ENCODE measurements around the gene JRKL.

Gene JRKL

DNA sequence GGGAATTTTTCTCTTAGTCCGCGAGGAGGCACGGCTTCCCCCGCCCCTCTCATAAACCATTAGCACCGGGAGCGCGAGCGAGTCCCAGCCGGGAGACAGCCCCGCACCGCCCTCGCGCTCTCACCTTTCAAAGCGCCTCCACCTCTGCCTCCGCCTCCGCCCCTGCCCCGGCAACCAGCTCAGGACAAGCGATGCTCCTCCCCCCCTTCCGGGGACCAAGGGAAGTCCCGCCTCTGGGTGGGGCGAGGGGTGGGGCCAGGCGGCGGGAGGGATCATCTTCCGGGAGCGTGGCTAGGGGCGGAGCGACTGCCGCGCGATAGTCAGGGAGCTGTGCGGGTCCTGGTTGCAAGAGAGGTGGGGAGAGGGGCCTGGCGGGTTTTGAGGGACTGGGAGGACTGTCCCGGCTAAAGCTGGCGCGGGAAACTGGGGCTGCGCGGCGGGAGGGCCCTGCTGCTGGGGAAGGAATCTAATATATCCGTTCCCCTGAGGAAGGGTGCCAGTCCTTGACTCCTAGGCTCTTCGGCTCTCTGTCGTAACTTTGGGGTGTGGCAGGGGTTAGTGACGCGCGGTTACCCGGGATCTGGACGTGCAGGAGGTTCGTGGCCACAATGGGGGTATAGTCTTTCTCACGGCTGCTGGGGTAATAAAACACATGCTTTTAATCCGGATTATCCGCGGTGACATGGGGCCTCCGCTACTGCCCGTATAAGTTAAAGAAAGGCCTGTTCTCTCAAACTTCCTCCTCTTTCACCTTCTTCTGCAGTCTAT is at the start of gene JRKL, which contains the start of gene CCDC82:
Gene JRKL (plus strand): TSS at position 294 of the 768 bp plus-strand sequence. CDS start 637 bp downstream, outside the sequence.
Gene CCDC82 (minus strand): TSS at position 193 of the 768 bp plus-strand sequence. CDS start 5,165 bp downstream, outside the sequence.
- DNase-seq (ENCODE audit: low read depth, low spot score) = peak; percentile 83

GRCh38 chr11:96340555-96340885 is 49.3 kb upstream of the JRKL start:
- no peak for DNase-seq (ENCODE audit: low read depth, low spot score)

DNA sequence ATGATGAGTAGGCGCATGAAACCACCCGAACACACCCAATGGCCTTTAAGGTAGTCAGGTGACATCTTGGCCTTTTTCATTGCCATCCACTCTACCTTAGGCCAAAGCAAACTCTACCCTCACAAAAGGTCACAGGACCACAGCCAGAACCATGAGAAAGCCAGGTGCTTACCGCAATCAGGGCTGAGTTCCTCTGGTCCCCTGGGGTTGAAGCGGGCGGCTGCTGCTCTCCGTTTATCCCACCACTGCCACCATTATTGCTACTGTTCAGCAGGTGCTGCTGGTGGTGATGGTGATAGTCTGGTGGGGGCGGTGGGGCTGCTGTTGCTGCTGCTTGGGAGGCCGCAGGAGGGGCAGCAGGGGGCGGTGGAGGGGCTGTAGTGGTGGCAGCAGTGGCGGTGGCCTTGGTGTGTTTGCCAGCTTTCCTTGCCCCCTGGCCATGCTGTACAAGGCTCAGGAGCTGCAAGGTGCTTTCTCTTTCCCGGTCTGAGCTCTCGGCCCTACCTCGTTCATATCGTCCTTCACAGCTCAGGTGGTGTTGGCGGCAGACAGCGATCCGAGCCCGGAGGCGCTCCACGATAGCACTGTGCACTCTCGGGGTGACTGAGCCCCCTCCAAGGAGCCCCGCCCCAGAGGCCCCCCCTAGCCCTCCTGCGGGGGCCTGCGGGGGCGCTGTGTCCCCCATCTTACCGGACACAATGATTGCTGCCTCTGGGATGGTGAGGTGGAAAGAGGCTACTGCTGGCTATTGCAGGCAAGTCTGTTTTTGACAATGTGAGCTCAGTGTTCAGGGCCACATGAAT is 48.4 kb upstream of the JRKL start:
- no peak for DNase-seq (ENCODE audit: low read depth, low spot score)

GRCh38 chr11:96342014-96342960 is 47.5 kb upstream of the JRKL start:
- DNase-seq (ENCODE audit: low read depth, low spot score) = no peak

DNA sequence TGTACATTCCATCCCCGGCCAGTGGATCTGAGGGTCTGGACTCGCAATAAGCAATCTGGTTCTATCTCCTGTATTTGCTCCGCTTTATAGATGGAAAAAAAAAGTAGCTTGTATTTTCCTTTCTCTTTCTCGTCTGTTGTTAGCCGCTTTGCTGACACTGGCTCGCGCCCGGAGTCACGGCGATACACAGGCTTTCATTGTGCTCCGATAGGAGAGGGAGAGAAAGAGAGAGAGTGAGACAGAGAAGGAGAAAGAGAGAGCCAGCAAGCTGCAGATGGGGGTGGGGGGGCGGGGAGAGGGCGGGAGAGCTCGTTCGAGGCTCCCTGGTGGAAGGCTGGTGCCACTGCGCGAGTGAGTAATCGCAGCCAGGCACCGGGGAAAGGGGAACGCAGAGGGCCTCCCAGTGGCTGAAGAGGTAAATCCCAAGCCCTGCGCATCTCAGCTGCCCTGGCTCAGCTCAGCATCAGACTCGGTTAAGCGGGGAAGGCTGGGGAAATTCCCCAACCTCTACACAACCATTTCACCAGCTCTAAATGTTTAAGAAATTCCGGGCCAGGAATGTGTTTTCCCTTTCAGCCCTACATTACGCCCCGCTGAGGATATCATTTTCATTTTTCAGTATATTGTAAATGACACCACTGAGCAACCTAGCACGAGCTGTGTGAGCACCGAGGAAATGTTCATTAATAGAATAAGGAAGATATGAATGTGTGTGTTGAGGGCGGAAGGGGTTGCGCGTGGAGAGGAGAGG is 46.7 kb upstream of the JRKL start, which contains the start of gene MAML2:
Gene MAML2 (minus strand): TSS at position 235 of the 751 bp plus-strand sequence. CDS start 1,300 bp downstream, outside the sequence.
- peak; percentile 66 for DNase-seq (ENCODE audit: low read depth, low spot score)

- DNase-seq (ENCODE audit: low read depth, low spot score) = no peak
Observed at GRCh38 chr11:96356848-96357247, 33.0 kb upstream of the JRKL start.

- no peak for DNase-seq (ENCODE audit: low read depth, low spot score)
Observed at GRCh38 chr11:96357794-96358193, 32.0 kb upstream of the JRKL start.

DNA sequence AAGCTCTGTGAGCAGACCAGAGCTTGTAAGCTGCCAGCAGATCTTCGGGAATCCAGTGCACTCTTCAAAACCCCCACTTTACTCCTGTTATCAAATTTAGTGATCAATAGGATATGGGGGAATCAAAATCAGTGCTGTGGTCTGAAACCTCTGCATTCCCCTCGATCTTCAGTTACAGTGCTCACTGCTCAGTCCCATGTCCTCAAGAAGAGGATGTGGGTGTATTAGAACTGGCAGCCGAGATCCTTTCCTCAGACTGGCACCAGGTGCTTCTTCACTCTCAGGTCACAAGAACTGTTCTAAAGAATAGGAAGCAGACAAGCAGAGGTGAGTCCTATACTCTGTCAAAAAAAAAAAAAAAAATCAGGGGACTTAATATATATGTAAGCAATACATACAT is 31.5 kb upstream of the JRKL start:
- DNase-seq (ENCODE audit: low read depth, low spot score) = no peak

DNA sequence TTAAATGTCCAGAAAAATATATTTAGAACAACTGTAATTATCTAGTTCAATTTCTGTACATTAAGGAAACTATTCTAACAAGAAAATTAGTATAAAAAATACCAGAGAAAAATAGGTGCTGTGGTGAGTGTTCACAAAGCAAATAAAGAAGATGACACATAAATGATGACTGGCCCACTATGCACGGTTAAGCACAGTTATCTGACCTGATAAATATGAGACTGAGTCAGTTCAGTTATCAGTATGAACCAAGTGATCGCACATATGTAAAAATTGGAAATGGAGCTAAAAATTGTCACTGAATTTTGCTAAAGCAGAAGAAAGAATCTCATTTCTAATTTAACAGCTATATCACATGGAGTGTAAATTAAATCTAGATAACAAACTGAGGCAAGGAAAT is 28.0 kb upstream of the JRKL start:
- DNase-seq (ENCODE audit: low read depth, low spot score) = no peak

- DNase-seq (ENCODE audit: low read depth, low spot score) = no peak
Observed at GRCh38 chr11:96365493-96365892, 24.3 kb upstream of the JRKL start.

DNA sequence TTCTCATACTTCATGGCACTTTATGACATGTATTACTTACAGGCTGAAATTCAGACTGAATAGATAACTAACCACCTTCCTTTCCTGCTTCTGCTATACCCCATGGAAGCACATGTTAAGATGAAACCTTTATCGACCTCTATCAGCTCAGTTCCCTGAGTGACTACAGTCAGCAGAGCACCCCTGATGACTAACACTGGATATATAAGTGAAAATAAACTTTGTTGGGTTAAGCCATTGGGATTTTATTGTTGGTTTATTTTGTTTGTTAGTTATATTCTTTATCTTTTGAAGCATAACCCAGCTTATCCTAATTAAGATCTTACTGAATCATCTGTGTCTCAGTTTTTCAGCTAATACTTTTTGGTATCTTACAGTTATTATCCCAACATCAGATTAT is 23.8 kb upstream of the JRKL start:
- DNase-seq (ENCODE audit: low read depth, low spot score) = no peak

DNA sequence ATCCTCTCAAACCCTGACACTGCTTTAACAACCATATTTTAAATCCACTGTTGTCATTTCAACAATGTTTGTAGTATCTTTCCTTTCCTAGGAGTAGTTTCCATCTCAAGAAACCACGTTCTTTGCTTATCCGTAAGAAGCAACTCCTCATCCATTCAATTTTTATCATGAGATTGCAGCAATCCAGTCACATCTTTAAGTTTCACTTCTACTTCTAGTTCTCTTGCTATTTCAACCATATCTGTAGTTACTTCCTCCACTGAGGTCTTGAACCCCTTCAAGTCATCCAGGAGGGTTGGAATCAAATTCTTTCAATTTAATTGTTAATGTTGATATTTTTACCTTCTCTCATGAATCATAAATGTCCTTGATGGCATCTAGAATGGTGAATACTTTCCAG is 22.5 kb upstream of the JRKL start:
- no peak for DNase-seq (ENCODE audit: low read depth, low spot score)

GRCh38 chr11:96373826-96374225 is 16.0 kb upstream of the JRKL start:
- DNase-seq (ENCODE audit: low read depth, low spot score) = no peak

- no peak for DNase-seq (ENCODE audit: low read depth, low spot score)
Observed at GRCh38 chr11:96376796-96377195, 13.0 kb upstream of the JRKL start.

DNA sequence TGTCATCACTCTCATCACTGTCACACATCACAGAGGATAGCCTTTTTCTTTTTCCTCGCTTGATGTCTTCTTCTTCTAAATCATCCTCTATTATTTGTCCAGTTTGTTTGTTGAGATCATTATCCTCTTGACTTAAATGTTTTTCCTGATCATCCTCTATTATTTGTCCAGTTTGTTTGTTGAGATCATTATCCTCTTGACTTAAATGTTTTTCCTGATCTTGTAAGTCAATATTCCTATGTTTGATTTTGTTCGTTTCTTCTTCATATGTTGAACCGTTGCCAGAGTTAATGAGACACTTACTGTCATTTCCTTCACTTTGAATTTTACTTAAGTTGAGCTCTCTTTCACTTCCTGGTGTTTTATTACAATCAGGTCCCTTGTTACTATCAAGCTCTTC is 5.7 kb upstream of the JRKL start:
- DNase-seq (ENCODE audit: low read depth, low spot score) = no peak

- DNase-seq (ENCODE audit: low read depth, low spot score) = no peak
Observed at GRCh38 chr11:96385187-96385586, 4.6 kb upstream of the JRKL start.

DNA sequence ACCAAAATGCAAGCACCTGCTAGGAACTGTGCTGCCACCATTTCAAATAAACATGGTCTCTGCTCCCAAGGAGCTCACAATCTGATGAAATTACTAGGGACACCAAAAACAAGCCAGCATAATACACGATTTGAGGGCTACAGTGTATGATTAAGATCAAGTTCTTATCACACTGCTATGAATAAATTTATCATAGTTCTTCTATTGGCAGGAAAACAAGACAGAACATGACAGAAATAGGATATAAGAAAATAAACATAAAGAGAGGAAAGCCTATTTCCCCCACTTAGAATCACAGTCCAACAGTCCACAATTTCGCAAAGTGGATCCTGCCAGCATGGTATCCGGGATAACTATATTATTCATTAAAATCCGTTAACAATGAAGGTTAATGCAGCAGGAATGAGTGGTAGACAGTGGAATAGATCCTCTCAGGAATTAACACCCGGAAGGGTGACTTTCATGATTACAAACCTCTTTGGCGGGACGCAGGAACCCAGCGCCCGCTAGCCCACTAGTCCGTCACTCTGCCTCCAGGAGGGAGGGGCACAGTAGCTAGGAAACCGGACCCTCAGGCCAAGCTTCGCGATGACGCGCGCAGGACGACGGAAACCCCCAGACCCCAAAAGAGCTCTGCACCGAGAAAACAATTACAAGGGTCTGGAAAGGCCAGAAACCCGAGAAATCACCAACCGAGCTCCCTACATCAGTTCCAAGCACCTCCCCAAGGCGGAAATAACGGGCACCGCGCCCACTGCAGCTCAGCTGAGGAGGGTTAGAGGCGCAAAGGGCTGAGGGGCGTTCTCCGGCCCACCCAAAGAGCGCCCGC is 708 bp upstream of the JRKL start:
- DNase-seq (ENCODE audit: low read depth, low spot score) = peak; percentile 4

GRCh38 chr11:96390488-96390792 is 627 bp downstream of the JRKL start:
- no peak for DNase-seq (ENCODE audit: low read depth, low spot score)

- no peak for DNase-seq (ENCODE audit: low read depth, low spot score)
Observed at GRCh38 chr11:96391698-96392307, 2.0 kb downstream of the JRKL start.
